LNCaP clone FGC (cell line): ENCODE data around the gene BHLHE40.

Source experiments
- DNase-seq: peaks from one replicate; pipeline ENCODE4 v3.0.0-alpha.2; 2011; ENCODE audit warnings: low read depth
- H3K4me3 ChIP-seq: 2 replicates; pipeline ENCODE4 v1.5.1; 2011; ENCODE audit warnings: mild to moderate bottlenecking, low read depth, low read length, control low read depth
- CTCF ChIP-seq: IDR thresholded peaks from 2 replicates; pipeline ENCODE4 v1.5.1; 2012; ENCODE audit warnings: mild to moderate bottlenecking; ENCODE audit not compliant: control insufficient read depth, insufficient read depth; ENCODE audit errors: extremely low read depth

BHLHE40 gene

DNA sequence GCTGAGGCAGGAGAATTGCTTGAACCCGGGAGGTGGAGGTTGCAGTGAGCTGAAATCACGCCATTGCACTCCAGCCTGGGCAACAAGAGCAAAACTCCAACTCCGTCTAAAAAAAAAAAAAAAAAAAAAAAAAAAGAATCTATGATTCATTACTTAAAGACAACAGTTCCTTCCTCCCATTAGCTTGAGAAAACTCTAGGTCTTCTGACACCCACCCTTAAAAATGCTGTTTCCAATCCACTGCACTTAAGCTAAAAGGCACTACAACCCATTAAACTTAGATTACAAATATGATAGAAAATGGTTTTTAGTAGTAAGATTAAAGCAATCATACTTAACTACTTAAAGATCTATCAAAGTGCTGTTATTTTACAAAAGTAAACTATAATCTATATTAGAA, 40.0 kb upstream of the BHLHE40 start:
- H3K4me3 ChIP-seq: no peak overlapping the region
- TF ChIP-seq CTCF: no peak
- no peak for DNase-seq

- H3K4me3 ChIP-seq: no peak overlapping the region
- no peak for DNase-seq
- no peak for TF ChIP-seq CTCF
These were observed 38.3 kb upstream of the BHLHE40 start for GRCh38 chr3:4940985-4941384.

- 0 out of 2 replicates have a peak, but pooled peaks have one; percentile 3 for TF ChIP-seq CTCF
- DNase-seq: no peak
- no peak overlapping the region for H3K4me3 ChIP-seq
These were observed 35.7 kb upstream of the BHLHE40 start for GRCh38 chr3:4943549-4943948.

- DNase-seq: no peak
- no peak overlapping the region for H3K4me3 ChIP-seq
- no peak for TF ChIP-seq CTCF
These were observed 33.9 kb upstream of the BHLHE40 start for GRCh38 chr3:4945324-4945723.

DNA sequence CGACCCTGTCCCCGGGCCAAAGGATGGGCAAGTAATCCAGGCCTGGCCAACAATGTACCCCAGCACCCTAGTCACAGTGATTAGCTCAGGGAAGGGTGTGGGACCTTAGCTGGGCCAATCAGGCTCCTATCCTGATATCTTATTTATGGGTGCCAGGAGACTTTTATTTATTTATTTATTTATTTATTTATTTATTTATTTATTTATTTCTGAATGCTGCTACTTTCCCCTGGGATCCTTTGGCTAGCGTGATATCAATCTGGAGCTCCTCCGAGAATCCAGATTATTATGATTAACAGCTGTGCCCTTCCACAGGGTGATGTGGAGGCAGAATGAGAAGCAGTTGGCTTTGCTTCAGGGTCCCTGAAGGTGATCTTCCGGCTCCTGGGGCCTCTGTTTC, 32.2 kb upstream of the BHLHE40 start:
- DNase-seq: no peak
- H3K4me3 ChIP-seq: no peak overlapping the region
- TF ChIP-seq CTCF: no peak

GRCh38 chr3:4948395-4948794, 30.8 kb upstream of the BHLHE40 start:
- DNase-seq: no peak
- no peak for TF ChIP-seq CTCF
- no peak overlapping the region for H3K4me3 ChIP-seq

- no peak for TF ChIP-seq CTCF
- no peak overlapping the region for H3K4me3 ChIP-seq
- no peak for DNase-seq
These were observed 30.2 kb upstream of the BHLHE40 start for GRCh38 chr3:4949004-4949403.
